OCI-LY1 (cell line): ENCODE results near the gene EN2.

Experiments
- CTCF ChIP-seq: fragments of 200-600 bp; sonication (generic), shearing (Covaris generic); IDR thresholded peaks from 2 replicates; pipeline ENCODE4 v1.5.1; 2017; ENCODE audit warnings: mild to moderate bottlenecking, antibody characterized with exemption, low read length, moderate library complexity, mixed read lengths
- EZH2 ChIP-seq: fragments of 200-600 bp; sonication (generic), shearing (Covaris generic); IDR thresholded peaks from 2 replicates; pipeline ENCODE4 v1.8.0; 2017; ENCODE audit warnings: borderline replicate concordance, mixed run types, mild to moderate bottlenecking, antibody characterized with exemption, low read length, moderate library complexity, mixed read lengths

- no peak for TF ChIP-seq CTCF
- no peak for TF ChIP-seq EZH2
Measured at GRCh38 chr7:155458878-155459699, 1.2 kb downstream of the EN2 start.
